ENCODE data around the gene MYRIP.

The MYRIP gene

DNA sequence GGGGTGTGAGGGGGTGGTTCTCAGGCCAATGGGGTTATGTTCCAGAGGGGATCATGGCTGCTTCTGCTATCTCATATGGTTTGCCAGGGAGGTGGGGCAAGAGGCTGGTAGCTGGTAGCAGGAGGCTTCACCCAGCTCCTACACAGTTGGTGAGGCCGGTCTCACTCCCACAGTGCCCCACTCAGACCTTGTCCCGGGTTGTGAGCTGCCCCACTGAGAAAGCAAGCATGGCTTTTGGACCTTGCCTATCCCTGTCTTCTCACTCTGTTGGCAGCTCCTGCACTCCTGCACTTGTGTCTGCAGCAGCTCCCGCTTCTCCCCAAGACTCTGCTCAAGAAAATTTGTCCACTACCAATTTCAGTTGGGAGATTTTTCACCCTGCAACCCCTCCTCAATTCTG lies 46.1 kb downstream of the MYRIP start:
- Histone ChIP-seq H3K9ac (no peak overlapping the region), H3K4me2 (ENCODE audit: low read length) (no peak overlapping the region), H3K27ac (no peak overlapping the region), H3K36me3 (ENCODE audit: control insufficient read depth, insufficient read depth, low read length) (no peaks in the 10 kb centered on the region), H3K79me2 (no peaks in the 10 kb centered on the region), H3K4me3 (ENCODE audit: low read depth, low read length) (no peak overlapping the region), H3K9me3 (ENCODE audit: control insufficient read depth, low read length) (no peaks in the 10 kb centered on the region), H3K4me1 (no peaks in the 10 kb centered on the region), H2AFZ (no peak overlapping the region), H3K27me3 (ENCODE audit: control insufficient read depth, insufficient read depth, low read length) (no peaks in the 10 kb centered on the region)
- TF ChIP-seq CTCF (IDR thresholded peaks at IDR 0.05) = no peak

- Histone ChIP-seq H3K9ac (no peak overlapping the region), H3K36me3 (ENCODE audit: control insufficient read depth, insufficient read depth, low read length) (no peaks in the 10 kb centered on the region), H3K9me3 (ENCODE audit: control insufficient read depth, low read length) (no peaks in the 10 kb centered on the region), H3K79me2 (no peaks in the 10 kb centered on the region), H3K4me2 (ENCODE audit: low read length) (no peak overlapping the region), H3K4me1 (no peaks in the 10 kb centered on the region), H2AFZ (no peak overlapping the region), H3K4me3 (ENCODE audit: low read depth, low read length) (no peak overlapping the region), H3K27me3 (ENCODE audit: control insufficient read depth, insufficient read depth, low read length) (no peaks in the 10 kb centered on the region), H3K27ac (no peak overlapping the region)
- TF ChIP-seq CTCF (IDR thresholded peaks at IDR 0.05) = no peak
Measured at GRCh38 chr3:39869890-39870289, 60.5 kb downstream of the MYRIP start.

DNA sequence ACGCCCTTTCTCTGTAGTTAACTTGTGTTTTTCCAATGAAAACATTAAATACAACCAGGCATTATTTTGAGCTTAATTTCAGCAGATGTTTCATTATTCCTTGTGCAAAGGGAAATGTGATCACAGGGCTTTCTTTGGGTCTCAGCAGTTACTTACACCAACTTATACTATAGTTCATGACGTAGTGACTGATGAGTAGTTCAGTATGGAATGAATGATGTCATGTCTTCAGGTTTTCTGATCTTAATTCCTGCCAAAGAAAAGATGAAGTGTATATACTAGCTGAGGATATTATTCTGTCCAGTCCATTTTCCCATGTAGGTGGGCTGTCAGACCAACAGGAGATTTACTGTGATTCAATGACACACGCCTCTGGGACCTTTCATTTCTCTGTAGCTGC lies 61.3 kb downstream of the MYRIP start:
- Histone ChIP-seq H3K27ac (no peak overlapping the region), H3K36me3 (ENCODE audit: control insufficient read depth, insufficient read depth, low read length) (no peaks in the 10 kb centered on the region), H3K4me1 (no peaks in the 10 kb centered on the region)

DNA sequence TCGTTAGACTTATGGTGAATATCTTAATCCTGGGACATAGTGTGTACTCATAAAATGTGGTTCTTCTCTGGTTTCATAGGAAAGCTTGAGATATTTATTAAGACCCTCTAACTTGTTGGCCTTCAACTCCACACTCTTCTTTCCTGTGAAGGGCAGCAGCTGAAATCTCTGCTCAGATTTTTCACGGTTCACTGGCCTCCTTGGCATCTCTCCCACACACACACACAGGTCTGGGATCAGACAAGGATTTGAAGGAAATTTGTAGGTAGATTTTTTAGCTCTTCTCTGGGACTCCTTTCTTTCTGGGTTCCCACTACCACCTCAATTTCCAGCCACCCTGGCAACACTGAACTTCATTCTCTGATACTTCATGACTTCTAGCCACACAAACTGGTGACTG lies 70.2 kb downstream of the MYRIP start:
- Histone ChIP-seq H3K4me2 (ENCODE audit: low read length) (no peak overlapping the region), H3K27me3 (ENCODE audit: control insufficient read depth, insufficient read depth, low read length) (no peaks in the 10 kb centered on the region), H2AFZ (no peak overlapping the region), H3K79me2 (no peaks in the 10 kb centered on the region), H3K9me3 (ENCODE audit: control insufficient read depth, low read length) (no peaks in the 10 kb centered on the region), H3K4me1 (no peaks in the 10 kb centered on the region), H3K4me3 (ENCODE audit: low read depth, low read length) (no peak overlapping the region), H3K27ac (no peak overlapping the region), H3K9ac (no peak overlapping the region), H3K36me3 (ENCODE audit: control insufficient read depth, insufficient read depth, low read length) (no peaks in the 10 kb centered on the region)
- no peak for TF ChIP-seq CTCF (IDR thresholded peaks at IDR 0.05)

More for the DNA sequence above, 61.3 kb downstream of the MYRIP start:
- no peak overlapping the region for H3K9ac ChIP-seq
- no peak overlapping the region for H2AFZ ChIP-seq
- H3K27me3 ChIP-seq (ENCODE audit: control insufficient read depth, insufficient read depth, low read length) = no peaks in the 10 kb centered on the region
- no peak overlapping the region for H3K4me3 ChIP-seq (ENCODE audit: low read depth, low read length)
- no peaks in the 10 kb centered on the region for H3K9me3 ChIP-seq (ENCODE audit: control insufficient read depth, low read length)
- no peak overlapping the region for H3K4me2 ChIP-seq (ENCODE audit: low read length)
- TF ChIP-seq CTCF (IDR thresholded peaks at IDR 0.05) = no peak
- no peaks in the 10 kb centered on the region for H3K79me2 ChIP-seq

- Histone ChIP-seq H2AFZ (no peak overlapping the region), H3K9me3 (ENCODE audit: control insufficient read depth, low read length) (no peaks in the 10 kb centered on the region), H3K36me3 (ENCODE audit: control insufficient read depth, insufficient read depth, low read length) (no peaks in the 10 kb centered on the region), H3K79me2 (no peaks in the 10 kb centered on the region), H3K4me3 (ENCODE audit: low read depth, low read length) (no peak overlapping the region), H3K4me1 (no peaks in the 10 kb centered on the region), H3K27me3 (ENCODE audit: control insufficient read depth, insufficient read depth, low read length) (no peaks in the 10 kb centered on the region), H3K4me2 (ENCODE audit: low read length) (no peak overlapping the region), H3K27ac (no peak overlapping the region), H3K9ac (no peak overlapping the region)
- TF ChIP-seq CTCF (IDR thresholded peaks at IDR 0.05) = no peak
Measured at GRCh38 chr3:39882111-39882510, 72.7 kb downstream of the MYRIP start.
